Activated T-cell treated with anti-CD3 and anti-CD28 coated beads for 4 hours (primary cell): ENCODE results near the gene AFF1.
"Not testable (repeated sequence)": the region's sequence is repeated elsewhere in the genome, so short reads cannot be mapped to it uniquely, and the experiment has no call there.

ENCODE experiments used
- DNase-seq: peaks from one replicate; pipeline ENCODE4 v3.0.0-alpha.2; 2020

AFF1 gene

GRCh38 chr4:87121341-87122065 is 186.7 kb downstream of the AFF1 start:
- no peak for DNase-seq

- no peak for DNase-seq
Measured at GRCh38 chr4:87122252-87122651, 187.4 kb downstream of the AFF1 start.

GRCh38 chr4:87126056-87126455 is 191.2 kb downstream of the AFF1 start:
- DNase-seq: no peak

- DNase-seq: no peak
Measured at GRCh38 chr4:87128006-87128705, 193.3 kb downstream of the AFF1 start.

GRCh38 chr4:87129681-87130080 is 194.9 kb downstream of the AFF1 start:
- no peak for DNase-seq

GRCh38 chr4:87130985-87131703 is 196.3 kb downstream of the AFF1 start:
- DNase-seq: no peak

- DNase-seq: no peak
Measured at GRCh38 chr4:87132035-87132434, 197.2 kb downstream of the AFF1 start.

GRCh38 chr4:87133183-87133582 is 198.4 kb downstream of the AFF1 start:
- DNase-seq: no peak

GRCh38 chr4:87134122-87134521 is 199.3 kb downstream of the AFF1 start:
- DNase-seq: no peak

- DNase-seq: no peak
Measured at GRCh38 chr4:87141428-87141827, 206.6 kb downstream of the AFF1 start.

GRCh38 chr4:87144356-87144755 is 209.5 kb downstream of the AFF1 start:
- no peak for DNase-seq

GRCh38 chr4:87145934-87146333 is 211.1 kb downstream of the AFF1 start:
- not testable (repeated sequence) for DNase-seq

GRCh38 chr4:87147116-87147515 is 212.3 kb downstream of the AFF1 start:
- no peak for DNase-seq

- peak; percentile 54 for DNase-seq
Measured at GRCh38 chr4:87150498-87151261, 215.9 kb downstream of the AFF1 start.

- no peak for DNase-seq
Measured at GRCh38 chr4:87151730-87152129, 216.9 kb downstream of the AFF1 start.

- DNase-seq: no peak
Measured at GRCh38 chr4:87152310-87153041, 217.7 kb downstream of the AFF1 start.

- DNase-seq: no peak
Measured at GRCh38 chr4:87153078-87153870, 218.5 kb downstream of the AFF1 start.

GRCh38 chr4:87165892-87166291 is 231.1 kb downstream of the AFF1 start:
- no peak for DNase-seq

GRCh38 chr4:87166296-87166854 is 231.6 kb downstream of the AFF1 start:
- no peak for DNase-seq

- no peak for DNase-seq
Measured at GRCh38 chr4:87171944-87172343, 237.1 kb downstream of the AFF1 start.

- DNase-seq: no peak
Measured at GRCh38 chr4:87174672-87175071, 239.9 kb downstream of the AFF1 start.
